GM21423 (cell line): ENCODE results near the gene LIF.
"Not testable (repeated sequence)": the region's sequence is repeated elsewhere in the genome, so short reads cannot be mapped to it uniquely, and the experiment has no call there.

Source experiments
- ATAC-seq: cut with Tn5 transposase; IDR thresholded peaks from one replicate; pipeline ENCODE4 v1.9.1; 2021; ENCODE audit warnings: mild to moderate bottlenecking, moderate library complexity; ENCODE audit not compliant: unreplicated experiment

Gene LIF

GRCh38 chr22:30227438-30228228, 18.9 kb downstream of the LIF start:
- no peak for ATAC-seq

DNA sequence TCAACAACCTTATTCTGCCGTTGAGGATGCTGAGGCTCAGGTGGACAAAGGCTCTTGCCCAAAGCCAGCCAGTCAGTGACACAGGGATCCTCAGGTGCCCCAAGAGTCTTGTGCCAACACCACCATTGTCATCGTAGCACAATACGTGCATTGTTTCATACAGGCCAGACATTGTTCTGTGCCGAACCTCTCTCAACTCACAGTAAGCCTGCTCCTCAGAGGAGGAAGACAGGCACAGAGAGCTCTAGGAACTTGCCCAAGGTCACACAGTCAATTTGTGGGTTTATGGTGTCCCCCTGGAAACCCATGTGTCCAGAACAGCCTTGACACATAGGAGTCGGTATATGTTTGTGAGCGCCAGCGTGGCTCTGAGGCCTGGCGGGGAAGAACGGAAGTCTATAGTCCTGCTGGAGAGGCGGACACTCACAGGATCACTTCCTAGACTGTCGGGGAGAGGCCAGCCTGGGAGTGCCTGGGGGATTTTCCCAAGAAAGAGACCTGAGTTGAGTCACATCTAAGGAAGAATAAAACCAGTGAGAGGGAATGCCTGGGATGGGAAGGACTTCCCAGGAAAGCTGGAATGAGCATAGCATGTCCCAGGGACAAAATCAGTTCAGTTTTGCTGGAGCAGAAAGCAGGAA, 20.2 kb downstream of the LIF start:
- ATAC-seq = no peak

DNA sequence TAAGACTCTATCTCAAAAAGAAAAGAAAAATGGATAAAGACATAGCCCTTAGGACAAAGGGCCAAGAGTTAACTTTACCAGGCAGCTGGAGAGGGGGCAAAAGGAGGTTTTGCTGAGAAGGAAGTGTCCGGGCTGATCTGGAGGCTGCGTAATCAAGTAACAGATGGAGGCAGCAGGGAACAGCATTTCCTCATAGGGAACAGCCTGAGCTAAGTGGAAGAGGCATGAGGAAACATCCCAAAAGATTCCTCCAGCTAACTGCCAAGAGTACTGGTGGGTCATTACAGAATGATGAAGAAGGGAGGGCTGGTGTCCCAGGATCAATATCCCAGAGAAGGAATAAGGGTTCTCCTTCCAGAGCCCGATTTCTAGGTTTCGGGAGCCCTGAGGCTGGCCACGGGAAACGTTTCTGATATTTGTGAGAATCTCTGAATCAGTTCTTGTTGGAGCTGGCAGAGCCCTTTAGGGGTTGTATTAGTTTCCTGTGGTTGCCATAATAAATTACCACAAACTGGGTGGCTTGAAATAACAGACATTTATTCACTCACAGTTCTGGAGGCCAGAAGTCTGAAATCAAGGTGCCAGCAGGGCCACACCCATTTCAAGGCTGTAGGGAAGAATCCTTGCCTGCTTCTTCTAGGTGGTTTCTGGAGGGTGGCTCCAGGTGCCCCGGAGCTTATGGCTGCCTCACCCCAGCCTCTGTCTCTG, 21.2 kb downstream of the LIF start:
- ATAC-seq = no peak

DNA sequence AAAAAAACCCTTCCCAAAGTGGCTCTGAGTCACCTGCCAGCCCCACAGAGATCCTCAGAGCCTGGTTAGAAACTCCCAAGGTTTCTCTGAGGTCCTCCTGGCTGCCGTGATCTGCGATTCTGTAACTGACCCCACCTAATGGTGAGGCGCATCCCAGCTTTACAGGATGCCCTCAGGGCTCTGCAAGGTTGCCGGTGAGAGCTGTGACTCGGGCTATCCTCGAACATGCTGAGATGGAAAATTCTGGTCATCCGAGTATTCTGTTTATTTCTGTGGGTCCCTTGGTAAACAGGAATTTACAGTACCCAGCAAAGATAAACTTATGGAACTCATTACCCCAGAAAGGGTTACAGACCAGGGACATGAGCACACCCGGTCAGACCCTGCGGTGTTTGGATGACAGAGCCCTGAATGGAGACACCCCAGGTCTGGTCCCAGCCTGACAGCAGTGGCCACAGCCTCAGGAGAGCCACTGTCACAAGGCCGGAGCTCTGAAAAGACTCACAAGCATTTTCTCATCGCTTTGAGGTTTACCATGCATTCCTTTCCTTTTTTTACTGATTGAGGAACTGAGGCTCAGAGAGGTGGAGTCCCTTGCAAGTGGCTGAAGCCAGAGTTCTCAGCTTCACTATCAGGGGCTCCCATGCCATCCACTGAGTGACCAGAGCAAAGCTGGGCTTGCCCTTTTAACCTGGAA, 22.2 kb downstream of the LIF start:
- ATAC-seq = no peak

- no peak for ATAC-seq
Observed at GRCh38 chr22:30223303-30223702, 23.3 kb downstream of the LIF start.

GRCh38 chr22:30222321-30222720, 24.2 kb downstream of the LIF start:
- no peak for ATAC-seq

GRCh38 chr22:30221121-30221992, 25.2 kb downstream of the LIF start:
- peak; percentile 42 for ATAC-seq

DNA sequence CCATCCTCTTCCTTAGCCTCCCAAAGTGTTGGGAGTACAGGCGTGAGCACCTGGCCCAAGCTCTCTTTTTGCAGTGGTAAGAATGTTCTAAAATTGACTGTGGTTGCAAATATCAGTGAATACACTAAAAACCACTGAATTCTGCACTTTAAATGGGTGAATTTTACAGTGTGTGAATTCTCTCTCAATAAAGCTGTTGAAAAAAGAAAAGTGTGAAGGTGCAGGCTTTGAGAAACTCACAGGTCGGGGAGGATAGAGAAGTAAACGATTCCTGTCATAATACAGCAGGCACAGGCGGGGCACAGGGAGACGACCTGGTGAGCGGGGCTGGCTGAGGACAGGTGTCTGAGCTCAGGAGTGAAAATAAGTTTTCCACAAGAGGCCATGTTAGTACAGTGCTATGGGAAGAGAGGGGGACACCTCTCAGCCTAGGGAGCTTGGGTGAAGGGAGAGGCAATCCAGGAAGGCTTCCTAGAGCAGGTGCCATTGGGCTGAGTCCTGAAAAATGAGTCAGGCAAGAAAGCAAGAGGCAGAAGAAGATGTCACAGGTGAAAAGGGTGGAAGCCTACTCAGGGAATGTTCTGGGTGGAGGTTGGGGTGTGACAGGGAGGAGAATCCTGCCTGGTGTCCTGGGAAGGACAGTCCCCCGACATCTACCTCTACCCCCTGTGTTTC, 26.1 kb downstream of the LIF start:
- ATAC-seq = no peak

DNA sequence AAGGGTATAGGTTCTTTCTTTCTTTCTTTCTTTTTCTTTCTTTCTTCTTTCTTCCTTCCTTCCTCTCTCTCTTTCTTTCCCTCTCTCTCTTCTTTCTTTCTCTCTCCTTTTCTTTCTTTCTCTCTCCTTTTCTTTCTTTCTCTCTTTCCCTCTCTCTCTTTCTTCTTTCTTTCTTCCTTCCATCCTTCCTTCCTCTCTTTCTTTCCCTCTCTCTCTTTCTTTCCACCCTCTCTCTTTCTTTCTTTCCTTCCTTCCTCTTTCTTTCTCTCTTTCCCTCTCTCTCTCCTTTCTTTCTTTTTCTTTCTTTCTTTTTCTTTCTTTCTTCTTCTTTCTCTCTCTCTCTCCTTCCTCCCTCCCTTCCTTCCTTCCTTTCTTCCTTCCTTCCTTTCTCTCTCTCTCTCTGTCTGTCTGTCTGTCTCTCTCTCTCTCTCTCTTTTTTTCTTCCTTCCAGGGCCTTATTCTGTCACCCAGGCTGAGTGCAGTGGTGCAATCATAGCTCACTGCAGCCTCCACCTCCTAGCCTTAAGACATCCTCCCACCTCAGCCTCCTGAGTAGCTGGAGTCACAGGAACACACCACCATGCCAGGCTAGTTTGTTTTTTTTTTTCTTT, 26.8 kb downstream of the LIF start:
- no peak for ATAC-seq

DNA sequence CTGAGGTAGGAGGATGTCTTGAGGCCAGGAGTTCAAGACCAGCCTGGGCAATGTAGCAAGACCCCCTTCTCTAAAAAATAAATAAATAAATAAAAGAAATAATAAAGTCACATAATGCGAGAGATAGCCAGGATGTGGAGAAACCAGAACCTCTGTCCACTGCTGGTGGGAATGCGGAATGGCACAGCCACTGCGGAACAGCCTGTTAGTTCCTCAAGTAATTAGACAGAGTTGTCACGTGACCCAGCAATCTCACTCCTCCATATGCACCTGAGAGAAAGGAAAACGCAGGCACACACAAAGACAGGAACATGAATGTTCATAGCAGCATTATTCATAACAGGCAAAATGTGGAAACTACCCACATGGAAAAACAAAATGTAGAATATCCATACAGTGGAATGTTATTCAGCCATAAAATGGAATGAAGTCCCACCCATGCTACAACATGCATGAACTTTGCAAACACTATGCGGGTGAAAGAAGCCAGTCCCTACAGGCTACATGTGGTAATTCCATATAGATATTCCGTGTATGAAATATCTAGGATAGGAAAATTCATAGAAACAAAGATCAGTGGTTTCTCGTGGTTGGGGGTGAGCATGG, 27.4 kb downstream of the LIF start:
- ATAC-seq = no peak

GRCh38 chr22:30217698-30218560, 28.6 kb downstream of the LIF start:
- ATAC-seq = no peak

DNA sequence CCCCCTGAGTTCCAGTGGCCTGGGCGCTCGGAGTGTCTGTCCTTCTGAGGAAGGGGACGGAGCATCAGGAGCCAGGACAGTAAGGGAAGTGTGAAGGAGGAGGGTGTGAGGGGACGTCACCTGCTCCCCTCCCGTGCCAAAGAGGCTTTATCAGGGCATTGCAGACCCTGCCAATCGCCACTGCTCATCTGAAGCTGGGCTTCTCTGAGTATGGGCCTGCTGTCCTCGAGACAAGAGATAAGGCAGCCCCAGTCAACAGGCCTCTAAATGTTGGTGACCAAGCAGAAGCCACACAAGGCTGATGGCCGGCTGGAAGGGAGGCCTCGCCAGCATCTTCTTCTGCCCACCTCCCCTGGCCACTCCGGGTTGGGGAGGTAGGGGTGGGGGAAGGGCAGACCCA, 29.8 kb downstream of the LIF start:
- ATAC-seq = no peak

DNA sequence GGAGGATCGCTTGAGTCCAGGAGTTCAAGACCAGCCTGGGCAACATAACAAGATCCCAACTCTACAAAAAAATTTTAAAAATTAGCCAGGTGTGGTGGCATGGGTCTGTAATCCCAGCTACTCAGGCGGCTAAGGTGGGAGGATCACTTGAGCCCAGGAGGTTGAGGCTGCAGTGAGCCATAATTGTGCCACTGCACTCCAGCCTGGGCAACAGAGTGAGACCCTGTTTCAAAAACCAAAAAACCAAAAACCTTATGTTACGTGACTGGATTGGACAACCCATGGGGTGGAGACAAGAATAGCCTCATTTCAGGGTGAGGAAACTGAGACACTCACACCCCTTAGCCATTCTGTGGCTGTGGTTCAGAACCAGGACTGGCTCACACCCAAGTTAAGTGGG, 30.3 kb downstream of the LIF start:
- not testable (repeated sequence) for ATAC-seq

DNA sequence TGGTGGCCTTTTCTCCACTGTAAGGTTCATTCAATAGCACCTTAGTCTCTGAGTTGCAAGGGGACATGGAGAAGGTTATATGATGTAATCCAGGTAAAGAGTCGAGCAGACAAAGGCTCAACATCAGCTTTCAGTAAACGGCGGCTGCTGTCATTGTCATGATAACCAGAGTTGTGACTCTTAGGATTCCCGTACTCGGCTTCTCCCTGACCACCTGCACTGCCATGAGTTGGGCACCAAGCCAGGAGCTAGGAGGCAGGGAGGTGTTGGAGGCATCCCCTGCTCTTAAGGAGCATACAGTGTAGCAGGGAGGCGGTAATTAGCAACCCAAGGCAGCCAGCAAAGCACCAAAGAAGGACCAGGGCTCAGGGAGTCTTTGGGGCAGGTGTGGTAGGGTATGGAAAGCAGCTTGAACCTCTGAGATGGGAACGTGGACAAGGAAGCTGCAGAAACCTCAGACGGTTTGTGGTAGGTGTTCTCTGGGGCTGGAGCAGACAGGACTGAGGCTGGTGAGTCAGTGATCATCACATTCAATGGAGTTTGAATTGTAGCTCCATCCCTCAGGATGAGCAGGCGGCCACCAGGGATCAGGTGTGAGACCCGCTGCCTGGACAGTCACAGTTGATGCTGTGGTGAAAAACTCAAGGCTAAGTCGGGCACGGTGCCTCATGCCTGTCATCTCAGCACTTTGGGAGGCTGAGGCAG, 31.7 kb downstream of the LIF start:
- no peak for ATAC-seq

- no peak for ATAC-seq
Observed at GRCh38 chr22:30212996-30213441, 33.5 kb downstream of the LIF start.

DNA sequence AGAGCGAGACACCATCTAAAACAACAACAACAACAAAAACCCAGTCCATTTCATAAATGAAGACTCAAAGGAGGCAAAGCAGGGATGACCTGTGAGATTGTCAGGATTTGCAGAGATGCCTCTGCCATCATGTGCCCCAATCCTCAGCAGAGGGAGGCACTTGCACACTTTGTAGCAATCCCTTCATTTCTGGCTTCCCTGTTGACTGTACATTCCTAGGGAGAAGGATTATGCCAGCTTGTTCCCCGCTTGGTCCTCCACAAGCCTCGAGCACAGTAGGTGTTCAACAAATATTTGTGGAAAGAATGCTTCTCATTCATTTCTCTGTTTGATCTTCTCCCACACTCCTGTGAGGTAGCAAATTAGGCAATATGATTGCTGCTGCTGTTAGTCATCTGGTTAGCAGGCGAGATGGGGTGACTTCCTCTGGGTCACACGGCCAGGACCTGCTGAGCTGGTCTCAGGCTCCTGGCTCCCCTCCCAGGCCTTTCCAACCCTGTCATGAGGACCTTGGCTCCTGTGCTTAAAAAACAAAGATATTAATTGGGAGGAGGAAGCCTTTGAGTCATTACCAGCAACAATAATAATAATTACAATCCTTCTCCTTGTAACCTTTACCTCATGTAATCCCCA, 34.1 kb downstream of the LIF start:
- no peak for ATAC-seq
